Measurements from ENCODE around the gene SPESP1. TPM values are rescaled to one million over a fixed set of nuclear protein-coding genes. Genes with fewer than 3 reads are reported as not detected.

SPESP1 gene
- total and polyA plus RNA-seq, 9 of the 15 experiments (the other 6 are each of a cell fraction or from before 2014, with no cell fraction given) = not detected

- intact Hi-C loops (cut with micrococcal nuclease) = no loop called here
- Histone ChIP-seq H3K4me3 (no peak overlapping the region), H3K9me3 (replicated peaks; ENCODE audit: control insufficient read depth, insufficient read depth, low read depth, low read length) (no peaks in the 10 kb centered on the region), H3K27me3 (ENCODE audit: control insufficient read depth in 2 of 2, insufficient read depth in 2 of 2, low read length in 2 of 2) (no peaks in the 10 kb centered on the region; a peak in 1 of 5 replicates), H3K36me3 (ENCODE audit: control insufficient read depth, insufficient read depth, low read length) (no peaks in the 10 kb centered on the region), H4K20me1 (replicated peaks; ENCODE audit: control insufficient read depth, insufficient read depth, low read length) (peaks cover 6% of the 10 kb centered on the region; the same call in 1 of the 2 replicates), H3K4me2 (ENCODE audit: insufficient read depth, low read length) (no peak overlapping the region), H3K27ac (ENCODE audit: extremely low read depth, low read depth, low read length) (no peak overlapping the region), H3K79me2 (ENCODE audit: control insufficient read depth, insufficient read depth, low read length) (no peaks in the 10 kb centered on the region), H3K9me1 (ENCODE audit: control insufficient read depth, insufficient read depth, low read length) (no peaks in the 10 kb centered on the region), H3K4me1 (replicated peaks in 1 of 2; ENCODE audit: control insufficient read depth in 2 of 2, insufficient read depth in 2 of 2, low read length in 2 of 2) (peaks cover 18 to 29% of the 10 kb centered on the region in 2 experiments), H3K9ac (ENCODE audit: insufficient read depth in 1 of 2, low read depth in 2 of 2, low read length in 2 of 2) (no peak overlapping the region), H2AFZ (ENCODE audit: low read depth, low read length) (no peak overlapping the region)
- TF ChIP-seq, protein P1, sequence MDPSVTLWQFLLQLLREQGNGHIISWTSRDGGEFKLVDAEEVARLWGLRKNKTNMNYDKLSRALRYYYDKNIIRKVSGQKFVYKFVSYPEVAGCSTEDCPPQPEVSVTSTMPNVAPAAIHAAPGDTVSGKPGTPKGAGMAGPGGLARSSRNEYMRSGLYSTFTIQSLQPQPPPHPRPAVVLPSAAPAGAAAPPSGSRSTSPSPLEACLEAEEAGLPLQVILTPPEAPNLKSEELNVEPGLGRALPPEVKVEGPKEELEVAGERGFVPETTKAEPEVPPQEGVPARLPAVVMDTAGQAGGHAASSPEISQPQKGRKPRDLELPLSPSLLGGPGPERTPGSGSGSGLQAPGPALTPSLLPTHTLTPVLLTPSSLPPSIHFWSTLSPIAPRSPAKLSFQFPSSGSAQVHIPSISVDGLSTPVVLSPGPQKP (CRISPR knock-in tag; IDR thresholded peaks at IDR 0.05) = no peak
- no peak for TF ChIP-seq HMG20B (CRISPR knock-in tag; IDR thresholded peaks at IDR 0.05)
- no peak for TF ChIP-seq ZNF436 (CRISPR knock-in tag; IDR thresholded peaks at IDR 0.05)
- no peak for TF ChIP-seq SAFB2 (IDR thresholded peaks at IDR 0.05; ENCODE audit: borderline replicate concordance, low read depth, low read length, severe bottlenecking)
- ChIA-PET POLR2A (interaction anchor here (0.6 to 1.2 kb wide), 2 partner anchors 11 to 277 kb away, joined by 3 read pairs; no protein-coding TSS in a partner anchor), CTCF (ENCODE audit: low intra/inter-chr PET ratio) (no interaction called here)
- no peak for DNase-seq (ENCODE audit: extremely low read depth in 1 of 4, low spot score in 3 of 4)
- in situ Hi-C loops (cut with MboI) = no loop called here
- ATAC-seq = no peak
- BruUV-seq (replicated peaks) = no TSS peak
- 59% methylated on average over 9 of the region's 9 CpGs for WGBS (ENCODE audit: insufficient coverage, low coverage, missing lambda C conversion rate)
- FAIRE-seq = no peak
These were observed 64.8 kb downstream of the SPESP1 start for GRCh38 chr15:68994981-68995761.

Other genes starting within 250 kb of the SPESP1 start
- 149 and 155 TPM in 2 replicates for gene ANP32A, start 109.6 kb upstream of the SPESP1 start, total RNA-seq (2014; rRNA removed)
- 214 and 231 TPM in 2 replicates for gene ANP32A, start 109.6 kb upstream of the SPESP1 start, total RNA-seq (2014; rRNA removed; fragmentation: Illumina TruSeq; extraction: Trizol)
- 213 and 234 TPM in 2 replicates for gene ANP32A, start 109.6 kb upstream of the SPESP1 start, total RNA-seq (2015; rRNA removed; fragmentation: Illumina TruSeq; extraction: Trizol)
- 179 and 210 TPM in 2 replicates for gene ANP32A, start 109.6 kb upstream of the SPESP1 start, total RNA-seq (2021)
- gene ANP32A, start 109.6 kb upstream of the SPESP1 start, polyA plus RNA-seq (2011; rRNA removed) = 101 and 158 TPM in 2 replicates
- 514 and 656 TPM in 2 replicates for gene ANP32A, start 109.6 kb upstream of the SPESP1 start, polyA plus RNA-seq (2014; fragmentation: Illumina TruSeq; extraction: Trizol)
- gene ANP32A, start 109.6 kb upstream of the SPESP1 start, polyA plus RNA-seq (2014; fragmentation: Nextera tagmentation; extraction: Ambion mirVana) = 10 to 100 TPM; 13.2 to 24.9 TPM
- 262 and 274 TPM in 2 replicates for gene ANP32A, start 109.6 kb upstream of the SPESP1 start, polyA plus RNA-seq (2014; rRNA removed)
- not detected in 2 replicates for gene NOX5, start 84.2 kb downstream of the SPESP1 start, total RNA-seq (2014; rRNA removed)
- not detected in 2 replicates for gene NOX5, start 84.2 kb downstream of the SPESP1 start, total RNA-seq (2014; rRNA removed; fragmentation: Illumina TruSeq; extraction: Trizol)
- not detected in 2 replicates for gene NOX5, start 84.2 kb downstream of the SPESP1 start, total RNA-seq (2015; rRNA removed; fragmentation: Illumina TruSeq; extraction: Trizol)
- gene NOX5, start 84.2 kb downstream of the SPESP1 start, total RNA-seq (2021) = not detected in 2 replicates
- gene NOX5, start 84.2 kb downstream of the SPESP1 start, polyA plus RNA-seq (2011; rRNA removed) = 0.01 and 0.03 TPM in 2 replicates
- not detected in 2 replicates for gene NOX5, start 84.2 kb downstream of the SPESP1 start, polyA plus RNA-seq (2014; fragmentation: Illumina TruSeq; extraction: Trizol)
- gene NOX5, start 84.2 kb downstream of the SPESP1 start, polyA plus RNA-seq (2014; fragmentation: Nextera tagmentation; extraction: Ambion mirVana) = not detected
- gene NOX5, start 84.2 kb downstream of the SPESP1 start, polyA plus RNA-seq (2014; rRNA removed) = not detected in 2 replicates
- 6.5 and 8.2 TPM in 2 replicates for gene GLCE, start 230.1 kb downstream of the SPESP1 start, total RNA-seq (2014; rRNA removed)
- 12.3 and 13.3 TPM in 2 replicates for gene GLCE, start 230.1 kb downstream of the SPESP1 start, total RNA-seq (2014; rRNA removed; fragmentation: Illumina TruSeq; extraction: Trizol)
- 10.4 and 11.3 TPM in 2 replicates for gene GLCE, start 230.1 kb downstream of the SPESP1 start, total RNA-seq (2015; rRNA removed; fragmentation: Illumina TruSeq; extraction: Trizol)
- 10.0 and 10.2 TPM in 2 replicates for gene GLCE, start 230.1 kb downstream of the SPESP1 start, total RNA-seq (2021)
- gene GLCE, start 230.1 kb downstream of the SPESP1 start, polyA plus RNA-seq (2011; rRNA removed) = 3.0 and 4.6 TPM in 2 replicates
- 10.9 and 11.3 TPM in 2 replicates for gene GLCE, start 230.1 kb downstream of the SPESP1 start, polyA plus RNA-seq (2014; fragmentation: Illumina TruSeq; extraction: Trizol)
- gene GLCE, start 230.1 kb downstream of the SPESP1 start, polyA plus RNA-seq (2014; fragmentation: Nextera tagmentation; extraction: Ambion mirVana) = 10 to 100 TPM; 10.0 to 12.0 TPM
- 10.6 and 11.0 TPM in 2 replicates for gene GLCE, start 230.1 kb downstream of the SPESP1 start, polyA plus RNA-seq (2014; rRNA removed)

Data from K562 (cell line).